ENCODE measurements around the gene ZNF837.

DNA sequence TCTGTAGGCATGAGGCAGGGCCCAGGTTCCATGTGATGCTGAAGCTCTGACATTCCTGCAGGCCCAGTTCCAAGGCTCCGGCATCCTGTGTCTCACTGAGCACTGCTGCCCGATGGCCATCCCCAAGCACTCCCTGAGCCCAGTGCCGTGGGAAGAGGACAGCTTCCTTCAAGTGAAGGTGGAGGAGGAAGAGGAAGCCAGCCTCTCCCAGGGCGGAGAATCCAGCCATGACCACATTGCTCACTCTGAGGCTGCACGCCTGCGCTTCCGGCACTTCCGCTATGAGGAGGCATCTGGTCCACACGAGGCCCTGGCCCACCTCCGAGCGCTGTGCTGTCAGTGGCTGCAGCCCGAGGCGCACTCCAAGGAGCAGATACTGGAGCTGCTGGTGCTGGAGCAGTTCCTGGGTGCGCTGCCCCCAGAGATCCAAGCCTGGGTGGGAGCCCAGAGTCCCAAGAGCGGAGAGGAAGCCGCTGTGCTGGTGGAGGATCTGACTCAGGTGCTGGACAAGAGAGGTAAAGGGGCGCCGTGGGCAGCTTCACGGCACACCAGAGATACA, 46.1 kb downstream of the ZNF837 start:
- TF ChIP-seq, protein P1, sequence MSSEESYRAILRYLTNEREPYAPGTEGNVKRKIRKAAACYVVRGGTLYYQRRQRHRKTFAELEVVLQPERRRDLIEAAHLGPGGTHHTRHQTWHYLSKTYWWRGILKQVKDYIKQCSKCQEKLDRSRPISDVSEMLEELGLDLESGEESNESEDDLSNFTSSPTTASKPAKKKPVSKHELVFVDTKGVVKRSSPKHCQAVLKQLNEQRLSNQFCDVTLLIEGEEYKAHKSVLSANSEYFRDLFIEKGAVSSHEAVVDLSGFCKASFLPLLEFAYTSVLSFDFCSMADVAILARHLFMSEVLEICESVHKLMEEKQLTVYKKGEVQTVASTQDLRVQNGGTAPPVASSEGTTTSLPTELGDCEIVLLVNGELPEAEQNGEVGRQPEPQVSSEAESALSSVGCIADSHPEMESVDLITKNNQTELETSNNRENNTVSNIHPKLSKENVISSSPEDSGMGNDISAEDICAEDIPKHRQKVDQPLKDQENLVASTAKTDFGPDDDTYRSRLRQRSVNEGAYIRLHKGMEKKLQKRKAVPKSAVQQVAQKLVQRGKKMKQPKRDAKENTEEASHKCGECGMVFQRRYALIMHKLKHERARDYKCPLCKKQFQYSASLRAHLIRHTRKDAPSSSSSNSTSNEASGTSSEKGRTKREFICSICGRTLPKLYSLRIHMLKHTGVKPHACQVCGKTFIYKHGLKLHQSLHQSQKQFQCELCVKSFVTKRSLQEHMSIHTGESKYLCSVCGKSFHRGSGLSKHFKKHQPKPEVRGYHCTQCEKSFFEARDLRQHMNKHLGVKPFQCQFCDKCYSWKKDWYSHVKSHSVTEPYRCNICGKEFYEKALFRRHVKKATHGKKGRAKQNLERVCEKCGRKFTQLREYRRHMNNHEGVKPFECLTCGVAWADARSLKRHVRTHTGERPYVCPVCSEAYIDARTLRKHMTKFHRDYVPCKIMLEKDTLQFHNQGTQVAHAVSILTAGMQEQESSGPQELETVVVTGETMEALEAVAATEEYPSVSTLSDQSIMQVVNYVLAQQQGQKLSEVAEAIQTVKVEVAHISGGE (tag by site-specific recombination; conservative IDR thresholded peaks at IDR 0.05; ENCODE audit: low read depth), result no peak
- TF ChIP-seq TCF7L2 (IDR thresholded peaks at IDR 0.05; ENCODE audit: borderline replicate concordance, low read depth, low read length) (no peak), ZNF791 (tag by site-specific recombination; IDR thresholded peaks at IDR 0.05) (no peak), ZNF140 (tag by site-specific recombination; IDR thresholded peaks at IDR 0.05) (no peak), ZNF175 (tag by site-specific recombination; IDR thresholded peaks at IDR 0.05) (no peak), ZNF529 (tag by site-specific recombination; IDR thresholded peaks at IDR 0.05; ENCODE audit: insufficient replicate concordance) (no peak), ZNF544 (tag by site-specific recombination; IDR thresholded peaks at IDR 0.05) (no peak), ZNF707 (tag by site-specific recombination; IDR thresholded peaks at IDR 0.05) (no peak)
- TF ChIP-seq, protein P2, sequence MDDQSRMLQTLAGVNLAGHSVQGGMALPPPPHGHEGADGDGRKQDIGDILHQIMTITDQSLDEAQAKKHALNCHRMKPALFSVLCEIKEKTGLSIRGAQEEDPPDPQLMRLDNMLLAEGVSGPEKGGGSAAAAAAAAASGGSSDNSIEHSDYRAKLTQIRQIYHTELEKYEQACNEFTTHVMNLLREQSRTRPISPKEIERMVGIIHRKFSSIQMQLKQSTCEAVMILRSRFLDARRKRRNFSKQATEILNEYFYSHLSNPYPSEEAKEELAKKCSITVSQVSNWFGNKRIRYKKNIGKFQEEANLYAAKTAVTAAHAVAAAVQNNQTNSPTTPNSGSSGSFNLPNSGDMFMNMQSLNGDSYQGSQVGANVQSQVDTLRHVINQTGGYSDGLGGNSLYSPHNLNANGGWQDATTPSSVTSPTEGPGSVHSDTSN (CRISPR knock-in tag; IDR thresholded peaks at IDR 0.05), result no peak
- TF ChIP-seq, protein P3, sequence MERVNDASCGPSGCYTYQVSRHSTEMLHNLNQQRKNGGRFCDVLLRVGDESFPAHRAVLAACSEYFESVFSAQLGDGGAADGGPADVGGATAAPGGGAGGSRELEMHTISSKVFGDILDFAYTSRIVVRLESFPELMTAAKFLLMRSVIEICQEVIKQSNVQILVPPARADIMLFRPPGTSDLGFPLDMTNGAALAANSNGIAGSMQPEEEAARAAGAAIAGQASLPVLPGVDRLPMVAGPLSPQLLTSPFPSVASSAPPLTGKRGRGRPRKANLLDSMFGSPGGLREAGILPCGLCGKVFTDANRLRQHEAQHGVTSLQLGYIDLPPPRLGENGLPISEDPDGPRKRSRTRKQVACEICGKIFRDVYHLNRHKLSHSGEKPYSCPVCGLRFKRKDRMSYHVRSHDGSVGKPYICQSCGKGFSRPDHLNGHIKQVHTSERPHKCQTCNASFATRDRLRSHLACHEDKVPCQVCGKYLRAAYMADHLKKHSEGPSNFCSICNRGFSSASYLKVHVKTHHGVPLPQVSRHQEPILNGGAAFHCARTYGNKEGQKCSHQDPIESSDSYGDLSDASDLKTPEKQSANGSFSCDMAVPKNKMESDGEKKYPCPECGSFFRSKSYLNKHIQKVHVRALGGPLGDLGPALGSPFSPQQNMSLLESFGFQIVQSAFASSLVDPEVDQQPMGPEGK (tag by site-specific recombination; IDR thresholded peaks at IDR 0.05), result no peak
- TF ChIP-seq, protein P4, sequence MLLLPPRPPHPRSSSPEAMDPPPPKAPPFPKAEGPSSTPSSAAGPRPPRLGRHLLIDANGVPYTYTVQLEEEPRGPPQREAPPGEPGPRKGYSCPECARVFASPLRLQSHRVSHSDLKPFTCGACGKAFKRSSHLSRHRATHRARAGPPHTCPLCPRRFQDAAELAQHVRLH (tag by site-specific recombination; IDR thresholded peaks at IDR 0.05), result no peak
- TF ChIP-seq, protein P5, sequence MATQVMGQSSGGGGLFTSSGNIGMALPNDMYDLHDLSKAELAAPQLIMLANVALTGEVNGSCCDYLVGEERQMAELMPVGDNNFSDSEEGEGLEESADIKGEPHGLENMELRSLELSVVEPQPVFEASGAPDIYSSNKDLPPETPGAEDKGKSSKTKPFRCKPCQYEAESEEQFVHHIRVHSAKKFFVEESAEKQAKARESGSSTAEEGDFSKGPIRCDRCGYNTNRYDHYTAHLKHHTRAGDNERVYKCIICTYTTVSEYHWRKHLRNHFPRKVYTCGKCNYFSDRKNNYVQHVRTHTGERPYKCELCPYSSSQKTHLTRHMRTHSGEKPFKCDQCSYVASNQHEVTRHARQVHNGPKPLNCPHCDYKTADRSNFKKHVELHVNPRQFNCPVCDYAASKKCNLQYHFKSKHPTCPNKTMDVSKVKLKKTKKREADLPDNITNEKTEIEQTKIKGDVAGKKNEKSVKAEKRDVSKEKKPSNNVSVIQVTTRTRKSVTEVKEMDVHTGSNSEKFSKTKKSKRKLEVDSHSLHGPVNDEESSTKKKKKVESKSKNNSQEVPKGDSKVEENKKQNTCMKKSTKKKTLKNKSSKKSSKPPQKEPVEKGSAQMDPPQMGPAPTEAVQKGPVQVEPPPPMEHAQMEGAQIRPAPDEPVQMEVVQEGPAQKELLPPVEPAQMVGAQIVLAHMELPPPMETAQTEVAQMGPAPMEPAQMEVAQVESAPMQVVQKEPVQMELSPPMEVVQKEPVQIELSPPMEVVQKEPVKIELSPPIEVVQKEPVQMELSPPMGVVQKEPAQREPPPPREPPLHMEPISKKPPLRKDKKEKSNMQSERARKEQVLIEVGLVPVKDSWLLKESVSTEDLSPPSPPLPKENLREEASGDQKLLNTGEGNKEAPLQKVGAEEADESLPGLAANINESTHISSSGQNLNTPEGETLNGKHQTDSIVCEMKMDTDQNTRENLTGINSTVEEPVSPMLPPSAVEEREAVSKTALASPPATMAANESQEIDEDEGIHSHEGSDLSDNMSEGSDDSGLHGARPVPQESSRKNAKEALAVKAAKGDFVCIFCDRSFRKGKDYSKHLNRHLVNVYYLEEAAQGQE (tag by site-specific recombination; IDR thresholded peaks at IDR 0.05), result no peak
- TF ChIP-seq, protein P6, sequence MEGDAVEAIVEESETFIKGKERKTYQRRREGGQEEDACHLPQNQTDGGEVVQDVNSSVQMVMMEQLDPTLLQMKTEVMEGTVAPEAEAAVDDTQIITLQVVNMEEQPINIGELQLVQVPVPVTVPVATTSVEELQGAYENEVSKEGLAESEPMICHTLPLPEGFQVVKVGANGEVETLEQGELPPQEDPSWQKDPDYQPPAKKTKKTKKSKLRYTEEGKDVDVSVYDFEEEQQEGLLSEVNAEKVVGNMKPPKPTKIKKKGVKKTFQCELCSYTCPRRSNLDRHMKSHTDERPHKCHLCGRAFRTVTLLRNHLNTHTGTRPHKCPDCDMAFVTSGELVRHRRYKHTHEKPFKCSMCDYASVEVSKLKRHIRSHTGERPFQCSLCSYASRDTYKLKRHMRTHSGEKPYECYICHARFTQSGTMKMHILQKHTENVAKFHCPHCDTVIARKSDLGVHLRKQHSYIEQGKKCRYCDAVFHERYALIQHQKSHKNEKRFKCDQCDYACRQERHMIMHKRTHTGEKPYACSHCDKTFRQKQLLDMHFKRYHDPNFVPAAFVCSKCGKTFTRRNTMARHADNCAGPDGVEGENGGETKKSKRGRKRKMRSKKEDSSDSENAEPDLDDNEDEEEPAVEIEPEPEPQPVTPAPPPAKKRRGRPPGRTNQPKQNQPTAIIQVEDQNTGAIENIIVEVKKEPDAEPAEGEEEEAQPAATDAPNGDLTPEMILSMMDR (tag by site-specific recombination; IDR thresholded peaks at IDR 0.05), result no peak

Measured in HEK293 (cell line).